HG02973 (cell line): Measurements from ENCODE around the gene HORMAD2.
"Not testable (repeated sequence)": the region's sequence is repeated elsewhere in the genome, so short reads cannot be mapped to it uniquely, and the experiment has no call there.

Experiments used
- ATAC-seq: cut with Tn5 transposase; IDR thresholded peaks from one replicate; pipeline ENCODE4 v1.9.1; 2021; ENCODE audit warnings: moderate library complexity; ENCODE audit not compliant: unreplicated experiment

The HORMAD2 gene

DNA sequence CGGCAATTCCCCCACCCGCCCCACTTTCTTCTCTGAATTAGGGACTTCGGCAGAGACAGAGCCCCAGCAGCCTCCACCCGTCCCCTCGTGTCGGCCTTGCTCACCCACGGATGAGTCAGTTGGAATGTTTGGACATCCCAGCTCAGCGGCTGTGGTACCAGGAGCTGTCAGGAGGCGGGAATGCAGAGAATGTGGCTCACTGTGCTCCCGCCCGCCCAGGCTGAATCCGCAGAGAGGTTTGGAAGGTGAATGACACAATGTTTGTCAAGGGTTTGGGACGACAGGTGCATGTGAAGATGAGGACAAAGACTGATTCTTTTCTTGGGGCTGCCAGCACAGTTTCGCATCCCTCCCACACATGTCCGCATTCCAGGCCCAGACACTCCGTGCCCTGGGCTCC is 126.7 kb downstream of the HORMAD2 start:
- no peak for ATAC-seq

DNA sequence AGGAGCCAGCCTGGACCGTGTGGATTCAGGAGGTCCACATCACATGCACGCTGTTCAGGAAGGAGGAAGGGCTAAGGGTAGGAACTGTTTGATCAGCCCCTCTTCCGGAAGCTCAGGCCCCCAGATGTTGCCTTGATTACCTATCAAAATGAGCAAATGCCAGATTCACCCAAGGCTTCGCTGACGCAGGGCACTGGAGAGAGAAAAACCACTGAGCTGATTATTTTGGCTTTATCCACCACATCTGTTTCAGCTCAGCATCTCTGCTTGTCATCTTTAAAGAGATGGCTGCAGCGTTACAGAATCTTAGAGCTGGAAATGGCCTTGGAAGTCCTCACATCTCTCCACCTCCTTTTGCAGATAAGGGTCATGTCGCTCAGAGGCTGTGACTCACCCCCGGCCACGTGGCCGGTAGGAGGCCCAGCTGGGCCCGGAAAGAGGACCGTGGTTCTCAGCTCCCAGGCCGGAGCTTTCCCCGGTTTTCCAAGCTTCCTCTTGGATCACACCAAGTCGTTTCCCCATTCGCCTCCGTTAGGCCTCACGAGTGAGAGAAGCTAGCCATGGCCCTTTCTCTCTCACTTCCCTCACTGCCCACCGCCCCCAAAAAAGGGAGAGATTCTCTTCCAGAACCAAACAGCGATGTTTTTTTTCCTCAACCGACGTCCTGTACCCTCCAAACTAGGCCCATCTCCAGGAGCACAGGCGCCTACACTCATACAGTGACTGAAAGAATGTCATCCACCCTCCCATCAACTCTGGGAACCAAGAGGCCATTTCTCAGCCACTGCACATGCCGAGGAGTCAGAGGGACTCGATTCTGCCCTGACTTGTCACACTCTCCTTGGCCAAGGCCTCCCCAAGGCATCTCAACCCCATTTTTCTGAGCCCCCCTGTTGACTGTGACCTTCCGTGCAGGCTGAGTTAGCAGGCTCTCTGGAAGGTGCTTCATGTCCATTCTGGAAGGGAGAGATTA is 128.7 kb downstream of the HORMAD2 start:
- ATAC-seq = no peak

DNA sequence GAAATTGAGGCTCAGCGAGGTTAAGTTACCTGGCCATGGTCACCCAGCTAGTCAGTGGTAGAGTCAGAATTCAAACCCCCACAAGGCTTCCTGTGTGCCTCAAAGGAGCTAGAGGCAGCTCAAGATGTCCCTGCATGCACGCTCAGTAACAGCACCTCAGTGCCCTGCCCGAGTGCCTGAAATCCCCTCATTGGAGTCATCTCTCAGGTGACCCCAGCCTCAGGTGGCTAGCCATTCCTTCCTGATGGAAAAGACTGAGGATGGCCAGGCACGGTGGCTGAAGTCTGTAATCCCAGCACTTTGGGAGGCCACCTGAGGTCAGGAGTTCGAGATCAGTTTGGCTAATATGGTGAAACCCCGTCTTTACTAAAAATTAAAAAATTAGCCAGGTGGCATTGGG is 129.4 kb downstream of the HORMAD2 start:
- no peak for ATAC-seq

DNA sequence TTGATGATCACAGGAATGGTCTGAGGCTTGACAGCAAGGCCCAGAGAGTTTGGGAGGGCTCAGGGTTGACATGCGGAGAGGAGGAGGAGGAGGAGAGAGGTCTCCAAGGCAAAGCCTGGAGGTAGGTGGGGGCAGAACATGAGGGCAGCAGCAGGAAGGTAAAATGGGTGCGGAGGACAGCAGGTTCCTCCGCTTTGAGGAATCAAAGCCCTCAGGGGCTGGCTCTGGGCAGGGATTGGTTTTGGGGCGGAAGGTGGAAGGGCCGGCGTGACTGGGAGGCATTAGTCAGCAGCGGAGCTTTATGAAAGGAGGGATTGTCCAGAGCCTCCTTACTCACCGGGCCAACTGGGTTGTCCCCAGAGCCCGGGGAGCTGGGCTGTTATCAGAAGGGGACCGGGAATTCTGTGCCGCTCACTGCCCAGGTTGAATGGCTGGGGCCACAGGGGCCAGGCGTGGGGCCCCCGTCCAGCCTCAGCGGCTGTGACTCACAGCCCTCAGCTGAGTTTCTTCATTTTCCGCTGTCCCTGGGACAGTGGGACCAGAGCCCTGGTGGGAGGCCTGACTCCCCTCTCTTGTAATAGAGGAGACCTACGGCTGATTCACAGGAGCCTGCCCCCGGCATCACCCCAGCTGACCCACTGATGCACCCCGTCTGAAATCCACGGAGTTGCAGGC is 130.1 kb downstream of the HORMAD2 start:
- no peak for ATAC-seq

DNA sequence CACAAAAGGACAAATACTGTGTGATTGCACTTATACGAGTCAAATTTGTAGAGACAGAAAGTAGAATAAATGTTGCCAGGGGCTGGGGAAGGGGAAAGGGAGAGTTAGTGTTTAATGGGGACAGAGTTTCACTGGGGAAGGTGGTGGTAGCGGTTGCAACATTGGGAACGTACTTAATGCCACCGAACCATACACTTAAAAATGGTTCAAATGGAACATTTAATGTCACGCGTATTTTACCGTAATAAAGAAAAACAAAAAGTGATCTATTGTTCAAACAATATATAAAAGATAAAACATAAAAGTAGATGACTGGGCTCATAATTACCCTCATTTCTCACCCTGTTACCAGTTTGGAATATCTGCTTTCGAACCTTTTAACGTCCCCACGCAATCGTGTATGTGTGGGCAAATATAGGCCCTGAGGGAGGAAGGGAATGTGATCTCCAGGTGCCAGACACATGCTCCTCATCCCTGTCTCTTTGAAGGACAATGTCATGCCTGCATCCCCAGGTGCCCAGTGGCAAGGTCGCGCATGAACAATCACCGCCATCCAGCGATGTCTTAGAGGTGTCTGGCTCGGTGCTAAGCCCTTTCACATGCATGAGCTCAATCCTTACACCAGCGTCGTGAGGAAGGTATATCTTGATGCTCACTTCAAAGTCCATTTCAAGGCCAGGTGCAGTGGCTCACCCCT is 131.0 kb downstream of the HORMAD2 start:
- ATAC-seq = no peak

DNA sequence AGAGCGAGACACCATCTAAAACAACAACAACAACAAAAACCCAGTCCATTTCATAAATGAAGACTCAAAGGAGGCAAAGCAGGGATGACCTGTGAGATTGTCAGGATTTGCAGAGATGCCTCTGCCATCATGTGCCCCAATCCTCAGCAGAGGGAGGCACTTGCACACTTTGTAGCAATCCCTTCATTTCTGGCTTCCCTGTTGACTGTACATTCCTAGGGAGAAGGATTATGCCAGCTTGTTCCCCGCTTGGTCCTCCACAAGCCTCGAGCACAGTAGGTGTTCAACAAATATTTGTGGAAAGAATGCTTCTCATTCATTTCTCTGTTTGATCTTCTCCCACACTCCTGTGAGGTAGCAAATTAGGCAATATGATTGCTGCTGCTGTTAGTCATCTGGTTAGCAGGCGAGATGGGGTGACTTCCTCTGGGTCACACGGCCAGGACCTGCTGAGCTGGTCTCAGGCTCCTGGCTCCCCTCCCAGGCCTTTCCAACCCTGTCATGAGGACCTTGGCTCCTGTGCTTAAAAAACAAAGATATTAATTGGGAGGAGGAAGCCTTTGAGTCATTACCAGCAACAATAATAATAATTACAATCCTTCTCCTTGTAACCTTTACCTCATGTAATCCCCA is 132.2 kb downstream of the HORMAD2 start:
- no peak for ATAC-seq

DNA sequence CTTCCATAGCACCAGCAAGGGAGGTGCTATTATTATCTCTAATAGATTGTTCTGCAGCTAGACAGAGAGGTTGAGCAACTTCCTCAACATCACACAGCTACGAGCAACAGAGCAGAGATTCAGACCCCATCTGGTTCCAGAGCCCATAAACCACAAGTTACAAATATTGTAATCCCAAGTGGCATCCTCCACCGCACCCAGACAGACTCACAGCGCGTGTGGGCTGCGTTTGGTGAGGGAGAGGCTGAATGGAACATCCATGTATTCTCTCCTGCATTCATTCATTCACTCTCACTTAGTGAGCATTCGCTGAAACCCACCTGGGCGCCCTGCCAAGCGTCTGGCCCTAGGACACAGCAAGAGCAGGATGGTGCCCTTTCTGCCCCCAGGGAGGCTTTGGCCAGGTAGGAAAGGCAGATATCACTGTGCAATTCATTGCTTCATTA is 132.8 kb downstream of the HORMAD2 start:
- no peak for ATAC-seq

DNA sequence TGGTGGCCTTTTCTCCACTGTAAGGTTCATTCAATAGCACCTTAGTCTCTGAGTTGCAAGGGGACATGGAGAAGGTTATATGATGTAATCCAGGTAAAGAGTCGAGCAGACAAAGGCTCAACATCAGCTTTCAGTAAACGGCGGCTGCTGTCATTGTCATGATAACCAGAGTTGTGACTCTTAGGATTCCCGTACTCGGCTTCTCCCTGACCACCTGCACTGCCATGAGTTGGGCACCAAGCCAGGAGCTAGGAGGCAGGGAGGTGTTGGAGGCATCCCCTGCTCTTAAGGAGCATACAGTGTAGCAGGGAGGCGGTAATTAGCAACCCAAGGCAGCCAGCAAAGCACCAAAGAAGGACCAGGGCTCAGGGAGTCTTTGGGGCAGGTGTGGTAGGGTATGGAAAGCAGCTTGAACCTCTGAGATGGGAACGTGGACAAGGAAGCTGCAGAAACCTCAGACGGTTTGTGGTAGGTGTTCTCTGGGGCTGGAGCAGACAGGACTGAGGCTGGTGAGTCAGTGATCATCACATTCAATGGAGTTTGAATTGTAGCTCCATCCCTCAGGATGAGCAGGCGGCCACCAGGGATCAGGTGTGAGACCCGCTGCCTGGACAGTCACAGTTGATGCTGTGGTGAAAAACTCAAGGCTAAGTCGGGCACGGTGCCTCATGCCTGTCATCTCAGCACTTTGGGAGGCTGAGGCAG is 134.6 kb downstream of the HORMAD2 start:
- no peak for ATAC-seq

DNA sequence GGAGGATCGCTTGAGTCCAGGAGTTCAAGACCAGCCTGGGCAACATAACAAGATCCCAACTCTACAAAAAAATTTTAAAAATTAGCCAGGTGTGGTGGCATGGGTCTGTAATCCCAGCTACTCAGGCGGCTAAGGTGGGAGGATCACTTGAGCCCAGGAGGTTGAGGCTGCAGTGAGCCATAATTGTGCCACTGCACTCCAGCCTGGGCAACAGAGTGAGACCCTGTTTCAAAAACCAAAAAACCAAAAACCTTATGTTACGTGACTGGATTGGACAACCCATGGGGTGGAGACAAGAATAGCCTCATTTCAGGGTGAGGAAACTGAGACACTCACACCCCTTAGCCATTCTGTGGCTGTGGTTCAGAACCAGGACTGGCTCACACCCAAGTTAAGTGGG is 136.0 kb downstream of the HORMAD2 start:
- not testable (repeated sequence) for ATAC-seq

DNA sequence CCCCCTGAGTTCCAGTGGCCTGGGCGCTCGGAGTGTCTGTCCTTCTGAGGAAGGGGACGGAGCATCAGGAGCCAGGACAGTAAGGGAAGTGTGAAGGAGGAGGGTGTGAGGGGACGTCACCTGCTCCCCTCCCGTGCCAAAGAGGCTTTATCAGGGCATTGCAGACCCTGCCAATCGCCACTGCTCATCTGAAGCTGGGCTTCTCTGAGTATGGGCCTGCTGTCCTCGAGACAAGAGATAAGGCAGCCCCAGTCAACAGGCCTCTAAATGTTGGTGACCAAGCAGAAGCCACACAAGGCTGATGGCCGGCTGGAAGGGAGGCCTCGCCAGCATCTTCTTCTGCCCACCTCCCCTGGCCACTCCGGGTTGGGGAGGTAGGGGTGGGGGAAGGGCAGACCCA is 136.4 kb downstream of the HORMAD2 start:
- no peak for ATAC-seq

DNA sequence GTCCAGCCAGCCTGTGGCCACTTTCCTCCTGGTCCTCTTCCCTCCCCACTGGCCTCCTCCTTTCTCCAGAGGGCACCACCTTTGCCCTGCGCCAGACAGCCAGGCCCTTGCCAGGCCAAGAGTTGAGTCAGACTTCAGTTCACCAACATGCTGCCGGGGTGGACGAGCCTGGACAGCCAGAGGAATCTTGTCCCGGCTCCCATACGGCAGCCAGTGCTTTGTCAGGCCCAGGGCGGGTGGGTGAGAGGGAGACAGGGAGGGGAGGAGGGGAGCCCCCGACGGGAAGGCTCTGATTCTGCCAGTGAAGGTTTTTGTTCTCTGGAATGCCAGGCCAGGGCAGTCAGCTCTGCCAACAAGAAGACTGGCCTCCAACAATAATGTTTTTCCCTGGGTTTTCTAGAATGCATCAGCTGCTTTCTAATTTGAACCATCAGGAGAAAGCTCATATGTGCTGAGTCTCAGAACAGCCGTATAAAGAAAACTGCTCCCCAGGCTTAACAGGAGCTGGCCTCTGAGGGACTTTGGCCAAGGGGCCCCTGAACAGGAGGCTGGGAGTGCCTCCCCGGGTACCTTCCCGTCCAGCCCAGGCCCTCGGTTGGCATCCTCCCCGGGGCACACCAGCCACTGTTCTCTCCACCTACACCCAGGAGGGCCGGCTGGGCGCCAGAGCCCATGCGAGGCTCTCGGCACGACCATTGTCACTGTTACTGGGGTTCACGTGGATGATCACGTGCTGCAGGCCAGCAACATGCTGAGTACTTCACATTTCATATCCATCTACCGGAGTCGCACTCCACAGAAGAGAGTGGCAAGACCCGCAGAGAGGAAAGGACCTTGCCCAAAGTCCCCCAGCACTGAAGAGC is 137.7 kb downstream of the HORMAD2 start:
- ATAC-seq = no peak

DNA sequence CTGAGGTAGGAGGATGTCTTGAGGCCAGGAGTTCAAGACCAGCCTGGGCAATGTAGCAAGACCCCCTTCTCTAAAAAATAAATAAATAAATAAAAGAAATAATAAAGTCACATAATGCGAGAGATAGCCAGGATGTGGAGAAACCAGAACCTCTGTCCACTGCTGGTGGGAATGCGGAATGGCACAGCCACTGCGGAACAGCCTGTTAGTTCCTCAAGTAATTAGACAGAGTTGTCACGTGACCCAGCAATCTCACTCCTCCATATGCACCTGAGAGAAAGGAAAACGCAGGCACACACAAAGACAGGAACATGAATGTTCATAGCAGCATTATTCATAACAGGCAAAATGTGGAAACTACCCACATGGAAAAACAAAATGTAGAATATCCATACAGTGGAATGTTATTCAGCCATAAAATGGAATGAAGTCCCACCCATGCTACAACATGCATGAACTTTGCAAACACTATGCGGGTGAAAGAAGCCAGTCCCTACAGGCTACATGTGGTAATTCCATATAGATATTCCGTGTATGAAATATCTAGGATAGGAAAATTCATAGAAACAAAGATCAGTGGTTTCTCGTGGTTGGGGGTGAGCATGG is 138.9 kb downstream of the HORMAD2 start:
- ATAC-seq = no peak

DNA sequence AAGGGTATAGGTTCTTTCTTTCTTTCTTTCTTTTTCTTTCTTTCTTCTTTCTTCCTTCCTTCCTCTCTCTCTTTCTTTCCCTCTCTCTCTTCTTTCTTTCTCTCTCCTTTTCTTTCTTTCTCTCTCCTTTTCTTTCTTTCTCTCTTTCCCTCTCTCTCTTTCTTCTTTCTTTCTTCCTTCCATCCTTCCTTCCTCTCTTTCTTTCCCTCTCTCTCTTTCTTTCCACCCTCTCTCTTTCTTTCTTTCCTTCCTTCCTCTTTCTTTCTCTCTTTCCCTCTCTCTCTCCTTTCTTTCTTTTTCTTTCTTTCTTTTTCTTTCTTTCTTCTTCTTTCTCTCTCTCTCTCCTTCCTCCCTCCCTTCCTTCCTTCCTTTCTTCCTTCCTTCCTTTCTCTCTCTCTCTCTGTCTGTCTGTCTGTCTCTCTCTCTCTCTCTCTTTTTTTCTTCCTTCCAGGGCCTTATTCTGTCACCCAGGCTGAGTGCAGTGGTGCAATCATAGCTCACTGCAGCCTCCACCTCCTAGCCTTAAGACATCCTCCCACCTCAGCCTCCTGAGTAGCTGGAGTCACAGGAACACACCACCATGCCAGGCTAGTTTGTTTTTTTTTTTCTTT is 139.5 kb downstream of the HORMAD2 start:
- no peak for ATAC-seq

DNA sequence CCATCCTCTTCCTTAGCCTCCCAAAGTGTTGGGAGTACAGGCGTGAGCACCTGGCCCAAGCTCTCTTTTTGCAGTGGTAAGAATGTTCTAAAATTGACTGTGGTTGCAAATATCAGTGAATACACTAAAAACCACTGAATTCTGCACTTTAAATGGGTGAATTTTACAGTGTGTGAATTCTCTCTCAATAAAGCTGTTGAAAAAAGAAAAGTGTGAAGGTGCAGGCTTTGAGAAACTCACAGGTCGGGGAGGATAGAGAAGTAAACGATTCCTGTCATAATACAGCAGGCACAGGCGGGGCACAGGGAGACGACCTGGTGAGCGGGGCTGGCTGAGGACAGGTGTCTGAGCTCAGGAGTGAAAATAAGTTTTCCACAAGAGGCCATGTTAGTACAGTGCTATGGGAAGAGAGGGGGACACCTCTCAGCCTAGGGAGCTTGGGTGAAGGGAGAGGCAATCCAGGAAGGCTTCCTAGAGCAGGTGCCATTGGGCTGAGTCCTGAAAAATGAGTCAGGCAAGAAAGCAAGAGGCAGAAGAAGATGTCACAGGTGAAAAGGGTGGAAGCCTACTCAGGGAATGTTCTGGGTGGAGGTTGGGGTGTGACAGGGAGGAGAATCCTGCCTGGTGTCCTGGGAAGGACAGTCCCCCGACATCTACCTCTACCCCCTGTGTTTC is 140.2 kb downstream of the HORMAD2 start:
- no peak for ATAC-seq

DNA sequence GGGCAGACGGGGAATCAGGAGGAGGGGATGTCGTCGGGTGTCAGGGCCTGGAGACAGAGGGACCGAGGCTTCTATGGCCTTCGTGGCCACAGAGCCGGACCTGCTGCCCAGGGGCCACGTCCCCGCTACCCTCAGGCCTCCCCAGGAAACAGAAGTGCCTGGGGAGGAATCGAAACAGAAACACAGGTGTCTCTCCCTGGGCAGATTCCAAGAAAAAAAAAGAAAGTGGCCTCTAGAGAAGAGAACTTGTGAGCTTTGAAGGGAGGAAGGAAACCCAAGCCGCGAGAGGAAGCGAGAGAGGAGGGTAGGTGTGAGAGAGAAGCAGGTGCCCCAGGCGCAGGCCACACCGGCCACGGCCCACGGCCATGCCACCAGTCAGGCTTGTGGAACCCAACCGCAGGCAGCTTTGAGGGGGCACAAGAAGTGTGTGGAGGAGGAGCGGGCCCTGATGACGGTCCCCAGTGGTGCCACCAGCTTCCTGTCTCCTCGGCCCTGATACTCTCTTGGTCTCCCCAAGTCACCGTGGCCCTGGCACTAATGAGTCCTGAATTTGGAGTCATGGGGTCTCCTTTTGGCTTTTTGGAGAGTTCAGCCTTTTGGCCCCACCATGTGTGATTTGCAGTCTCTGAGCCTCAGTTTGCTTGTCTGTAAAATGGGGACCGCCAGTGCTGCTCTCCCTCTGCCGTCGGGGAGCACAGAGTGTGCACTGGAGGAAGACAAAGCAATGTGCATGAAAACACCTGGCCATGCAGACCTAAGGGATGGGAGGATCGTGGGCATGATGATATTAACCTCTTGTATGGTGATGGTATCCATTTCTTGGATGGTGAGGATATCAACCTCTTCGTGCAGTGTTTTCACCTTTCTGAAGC is 141.1 kb downstream of the HORMAD2 start:
- ATAC-seq = no peak

DNA sequence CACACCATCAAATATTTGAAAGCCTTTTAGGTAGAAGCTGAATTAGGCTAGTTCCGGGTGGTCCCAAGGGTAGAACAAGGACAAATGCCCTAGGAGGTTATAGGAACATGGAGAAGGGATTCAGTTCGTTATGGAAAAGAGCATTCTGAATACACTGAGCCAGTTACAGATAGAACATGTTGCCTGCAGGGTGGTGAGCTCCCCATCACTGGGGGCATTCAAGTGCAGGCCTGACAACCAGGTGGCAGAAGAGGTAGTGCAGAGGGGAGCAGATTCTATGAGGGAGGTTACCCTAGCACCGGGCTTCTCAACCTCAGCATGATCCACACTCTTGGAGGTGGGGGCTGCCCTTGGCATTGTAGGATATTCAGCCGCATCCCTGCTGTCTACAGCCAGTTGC is 142.1 kb downstream of the HORMAD2 start:
- no peak for ATAC-seq

DNA sequence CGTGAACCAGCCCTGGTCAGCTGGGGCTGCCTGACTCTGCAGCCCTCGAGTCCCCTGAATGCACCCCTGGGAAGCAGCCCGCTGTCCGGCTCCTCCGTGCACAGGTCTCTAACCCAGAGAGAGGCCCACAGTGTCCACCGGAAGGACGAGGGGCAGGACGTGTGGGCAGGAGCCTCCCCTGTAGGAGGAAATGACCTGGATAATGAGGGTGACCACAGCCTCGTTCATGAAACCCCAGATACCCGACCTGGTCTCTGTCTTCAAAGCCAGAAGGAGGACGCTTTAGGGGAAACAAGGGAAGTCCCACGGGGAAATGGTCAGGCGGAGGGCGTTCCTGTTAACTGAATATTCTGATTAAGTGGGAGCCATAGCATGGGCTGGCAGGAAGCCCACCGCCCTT is 143.0 kb downstream of the HORMAD2 start:
- no peak for ATAC-seq
